HEK293T (cell line): ENCODE measurements around the gene KYNU.

Experiments
- BHLHE40 ChIP-seq: fragments of 450-650 bp; IDR thresholded peaks from 2 replicates; pipeline ENCODE4 v1.6.1; 2016; ENCODE audit warnings: mild to moderate bottlenecking, moderate library complexity, borderline replicate concordance
- CTBP1 ChIP-seq: fragments of 450-650 bp; IDR thresholded peaks from 2 replicates; pipeline ENCODE4 v1.6.1; 2016; ENCODE audit warnings: borderline replicate concordance
- FOXA1 ChIP-seq: fragments of 450-650 bp; IDR thresholded peaks from 2 replicates; pipeline ENCODE4 v1.6.1; 2016; ENCODE audit warnings: mild to moderate bottlenecking
- FOXK2 ChIP-seq: fragments of 450-650 bp; IDR thresholded peaks from 2 replicates; pipeline ENCODE4 v1.6.1; 2016; ENCODE audit warnings: mild to moderate bottlenecking
- HDGF ChIP-seq: fragments of 450-650 bp; IDR thresholded peaks from 2 replicates; pipeline ENCODE4 v1.6.1; 2017; ENCODE audit warnings: antibody characterized with exemption, borderline replicate concordance
- L3MBTL2 ChIP-seq: fragments of 450-650 bp; conservative IDR thresholded peaks from 2 replicates; pipeline ENCODE4 v1.6.1; 2016; ENCODE audit warnings: mild to moderate bottlenecking
- LEF1 ChIP-seq: fragments of 450-650 bp; IDR thresholded peaks from 2 replicates; pipeline ENCODE4 v1.6.1; 2017; ENCODE audit warnings: mild to moderate bottlenecking, borderline replicate concordance
- NFRKB ChIP-seq: fragments of 450-650 bp; IDR thresholded peaks from 2 replicates; pipeline ENCODE4 v1.6.1; 2016; ENCODE audit warnings: mild to moderate bottlenecking, moderate library complexity
- SP1 ChIP-seq: fragments of 450-650 bp; IDR thresholded peaks from 2 replicates; pipeline ENCODE4 v1.6.1; 2017
- TARDBP ChIP-seq: fragments of 450-650 bp; IDR thresholded peaks from 2 replicates; pipeline ENCODE4 v1.6.1; 2016

GRCh38 chr2:143015656-143016055, 138.2 kb downstream of the KYNU start:
- TF ChIP-seq BHLHE40 (no peak), LEF1 (no peak), CTBP1 (no peak), FOXK2 (no peak), SP1 (no peak), HDGF (no peak), TARDBP (no peak), L3MBTL2 (no peak), FOXA1 (no peak), NFRKB (no peak)
